ENCODE results near the gene KLF2. TPM values are rescaled to one million over a fixed set of nuclear protein-coding genes. Genes with fewer than 3 reads are reported as not detected.
"Not testable (repeated sequence)": the region's sequence is repeated elsewhere in the genome, so short reads cannot be mapped to it uniquely, and the experiment has no call there.

KLF2 gene
- total and polyA plus RNA-seq, 7 experiments from 2014 or later, result 119 to 630 (median 445) TPM

DNA sequence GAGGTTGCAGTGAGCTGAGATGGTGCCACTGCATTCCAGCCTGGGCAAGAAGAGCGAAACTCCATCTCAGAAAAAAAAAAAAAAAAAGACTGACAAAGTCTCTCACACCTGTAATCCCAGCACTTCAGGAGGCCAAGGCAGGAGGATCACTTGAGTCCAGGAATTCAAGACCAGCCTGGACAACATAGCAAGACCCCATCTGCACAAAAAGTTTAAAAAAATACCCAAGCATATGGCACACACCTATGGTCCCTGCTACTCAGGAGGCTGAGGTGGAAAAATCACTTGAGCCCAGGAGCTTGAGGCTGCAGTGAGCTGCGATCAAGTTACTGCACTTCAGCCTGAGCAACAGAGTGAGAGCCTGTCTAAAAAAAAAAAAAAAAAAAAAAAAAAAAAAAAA is 20.1 kb upstream of the KLF2 start:
- H3K27me3 ChIP-seq (ENCODE audit: control insufficient read depth in 2 of 2, insufficient read depth in 2 of 2, low read length in 2 of 2); H3K4me1 ChIP-seq (ENCODE audit: control insufficient read depth in 2 of 2, insufficient read depth in 2 of 2, low read length in 2 of 2); H3K27me3 Mint-ChIP-seq; ATAC-seq; H3K4me3 ChIP-seq (ENCODE audit: low read length); H3K36me3 ChIP-seq (ENCODE audit: control insufficient read depth in 2 of 3, insufficient read depth in 3 of 3, low read length in 3 of 3); H3K36me3 Mint-ChIP-seq; H3K4me1 Mint-ChIP-seq; H3K27ac Mint-ChIP-seq; DNase-seq; H3K9me3 ChIP-seq (ENCODE audit: control insufficient read depth in 2 of 3, low read length in 3 of 3); H3K4me3 Mint-ChIP-seq; intact Hi-C loops (cut with micrococcal nuclease); H3K27ac ChIP-seq (ENCODE audit: low read depth, low read length); H3K9me3 Mint-ChIP-seq: not testable (repeated sequence)
- POLR2A ChIA-PET, result interaction anchor here (0.6 to 1.3 kb wide), 3 partner anchors 20 to 31 kb away, joined by 3 read pairs; partner anchors contain the start of gene KLF2
- CTCF ChIA-PET, result interaction anchor here (0.6 kb wide), 1 partner anchor 113 kb away, joined by 4 read pairs; no protein-coding TSS in a partner anchor

DNA sequence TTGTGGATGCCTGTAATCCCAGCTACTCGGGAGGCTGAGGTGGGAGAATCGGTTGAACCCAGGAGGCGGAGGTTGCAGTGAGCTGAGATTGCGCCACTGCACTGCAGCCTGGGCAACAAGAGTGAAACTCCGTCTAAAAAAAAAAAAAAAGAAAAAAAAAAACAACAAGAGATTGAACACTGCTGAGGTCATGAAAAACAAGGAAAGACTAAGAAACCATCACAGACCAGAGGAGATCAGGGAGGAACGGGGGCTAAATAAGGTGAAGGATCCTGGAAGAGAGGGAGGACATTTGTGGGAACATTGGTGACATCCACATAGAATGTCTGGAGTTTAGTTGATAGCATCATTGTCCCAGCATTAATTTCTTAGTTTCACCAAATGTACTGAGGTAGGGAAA is 19.6 kb upstream of the KLF2 start:
- H3K27me3 Mint-ChIP-seq; H3K36me3 ChIP-seq (ENCODE audit: control insufficient read depth in 2 of 3, insufficient read depth in 3 of 3, low read length in 3 of 3); intact Hi-C loops (cut with micrococcal nuclease); CTCF ChIA-PET; H3K4me1 Mint-ChIP-seq; ATAC-seq; DNase-seq; H3K4me1 ChIP-seq (ENCODE audit: control insufficient read depth in 2 of 2, insufficient read depth in 2 of 2, low read length in 2 of 2); H3K4me3 Mint-ChIP-seq; H3K27ac ChIP-seq (ENCODE audit: low read depth, low read length); H3K9me3 ChIP-seq (ENCODE audit: control insufficient read depth in 2 of 3, low read length in 3 of 3); H3K4me3 ChIP-seq (ENCODE audit: low read length); H3K9me3 Mint-ChIP-seq; H3K27me3 ChIP-seq (ENCODE audit: control insufficient read depth in 2 of 2, insufficient read depth in 2 of 2, low read length in 2 of 2); H3K36me3 Mint-ChIP-seq: not testable (repeated sequence)
- POLR2A ChIA-PET, result interaction anchor here (0.6 to 1.5 kb wide), 3 partner anchors 23 to 67 kb away, joined by 3 read pairs; no protein-coding TSS in a partner anchor
- H3K27ac Mint-ChIP-seq, result peak overlapping the region in 5 of 9 donors; percentile 30 to 81 (median 43)

DNA sequence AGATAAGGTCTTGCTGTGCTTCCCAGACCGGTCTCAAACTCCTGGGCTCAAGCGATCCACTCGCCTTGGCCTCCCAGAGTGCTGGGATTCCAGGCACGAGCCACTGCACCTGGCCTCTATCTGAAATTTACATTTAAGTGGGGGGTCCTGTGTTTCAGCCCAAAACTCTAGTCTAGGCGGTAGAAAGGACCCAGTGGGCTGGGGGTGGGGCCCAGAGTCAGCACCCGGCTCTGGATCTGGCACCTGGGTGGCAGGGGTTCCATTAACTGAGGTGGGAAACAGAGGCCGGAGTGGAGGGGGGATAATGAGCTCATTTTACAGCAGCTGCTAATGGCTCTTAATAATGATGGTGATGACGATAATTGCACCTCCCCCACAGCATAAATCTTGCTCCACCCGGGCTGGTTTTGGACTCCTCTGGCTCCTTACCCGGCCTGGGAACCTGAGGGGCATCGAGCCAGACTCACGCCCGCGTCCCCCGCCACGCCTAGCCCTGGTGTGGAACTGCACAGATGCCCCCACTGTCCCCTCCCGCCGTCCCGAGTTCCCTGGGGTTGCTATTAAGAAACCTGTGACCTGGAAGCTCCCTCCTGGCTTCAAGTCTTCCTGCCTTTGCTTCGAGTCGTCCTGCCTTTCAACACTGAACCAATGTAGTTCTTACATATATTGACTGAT is 17.8 kb upstream of the KLF2 start:
- no peak overlapping the region for H3K4me3 ChIP-seq (ENCODE audit: low read length)
- H3K4me1 Mint-ChIP-seq, result peaks cover 0 to 4% (median 0%) of the 10 kb centered on the region in 7 donors
- peaks cover 0 to 12% (median 0%) of the 10 kb centered on the region in 5 donors for H3K27me3 Mint-ChIP-seq
- intact Hi-C loops (cut with micrococcal nuclease), result no loop called here
- peaks cover 0 to 4% (median 0%) of the 10 kb centered on the region in 5 donors for H3K36me3 Mint-ChIP-seq
- H3K4me3 Mint-ChIP-seq, result no peak overlapping the region
- H3K4me1 ChIP-seq (ENCODE audit: control insufficient read depth in 2 of 2, insufficient read depth in 2 of 2, low read length in 2 of 2), result no peaks in the 10 kb centered on the region
- H3K27ac ChIP-seq (ENCODE audit: low read depth, low read length), result no peak overlapping the region
- ATAC-seq, result no peak
- POLR2A ChIA-PET, result interaction anchor here (0.6 to 1.0 kb wide), 2 partner anchors 49 to 106 kb away, joined by 3 read pairs; no protein-coding TSS in a partner anchor
- peaks cover 0 to 2% (median 0%) of the 10 kb centered on the region in 11 donors for H3K9me3 Mint-ChIP-seq
- no peak for DNase-seq
- CTCF ChIA-PET, result interaction anchor here (1.1 kb wide), 1 partner anchor 69 kb away, joined by 3 read pairs; no protein-coding TSS in a partner anchor
- peak overlapping the region in 2 of 9 donors; percentile 14 to 77 for H3K27ac Mint-ChIP-seq
- no peaks in the 10 kb centered on the region for H3K27me3 ChIP-seq (ENCODE audit: control insufficient read depth in 2 of 2, insufficient read depth in 2 of 2, low read length in 2 of 2)
- no peaks in the 10 kb centered on the region for H3K36me3 ChIP-seq (ENCODE audit: control insufficient read depth in 2 of 3, insufficient read depth in 3 of 3, low read length in 3 of 3)
- H3K9me3 ChIP-seq (ENCODE audit: control insufficient read depth in 2 of 3, low read length in 3 of 3), result no peaks in the 10 kb centered on the region

DNA sequence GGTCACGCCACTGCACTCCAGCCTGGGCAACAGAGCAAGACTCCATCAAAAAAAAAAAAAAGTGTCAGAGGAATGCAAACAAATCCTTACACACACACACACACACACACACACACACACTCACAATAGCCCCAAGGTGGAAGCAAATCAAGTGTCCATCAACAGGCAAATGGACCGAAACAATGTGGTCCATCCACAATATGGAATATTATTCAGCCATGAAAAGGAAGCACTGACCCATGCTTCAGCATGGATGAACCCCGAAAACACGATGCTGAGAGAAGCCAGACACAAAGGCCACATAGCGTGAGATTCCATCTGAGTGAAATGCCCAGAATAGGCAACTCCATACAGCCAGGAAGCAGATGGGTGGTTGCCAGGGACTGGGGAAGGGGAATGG is 16.5 kb upstream of the KLF2 start:
- POLR2A ChIA-PET, result no interaction called here
- peaks cover 0 to 4% (median 0%) of the 10 kb centered on the region in 5 donors for H3K36me3 Mint-ChIP-seq
- H3K4me1 ChIP-seq (ENCODE audit: control insufficient read depth in 2 of 2, insufficient read depth in 2 of 2, low read length in 2 of 2), result no peaks in the 10 kb centered on the region
- CTCF ChIA-PET, result no interaction called here
- H3K4me3 ChIP-seq (ENCODE audit: low read length), result no peak overlapping the region
- H3K27me3 Mint-ChIP-seq, result peaks cover 0 to 19% (median 0%) of the 10 kb centered on the region in 5 donors
- peak overlapping the region in 2 of 9 donors; percentile 53 to 72 for H3K27ac Mint-ChIP-seq
- ATAC-seq, result no peak
- H3K9me3 ChIP-seq (ENCODE audit: control insufficient read depth in 2 of 3, low read length in 3 of 3), result no peaks in the 10 kb centered on the region
- intact Hi-C loops (cut with micrococcal nuclease), result no loop called here
- H3K27me3 ChIP-seq (ENCODE audit: control insufficient read depth in 2 of 2, insufficient read depth in 2 of 2, low read length in 2 of 2), result no peaks in the 10 kb centered on the region
- peaks cover 0 to 2% (median 0%) of the 10 kb centered on the region in 11 donors for H3K9me3 Mint-ChIP-seq
- no peaks in the 10 kb centered on the region for H3K36me3 ChIP-seq (ENCODE audit: control insufficient read depth in 2 of 3, insufficient read depth in 3 of 3, low read length in 3 of 3)
- no peak overlapping the region for H3K4me3 Mint-ChIP-seq
- peaks cover 0 to 4% (median 2%) of the 10 kb centered on the region in 7 donors for H3K4me1 Mint-ChIP-seq
- H3K27ac ChIP-seq (ENCODE audit: low read depth, low read length), result no peak overlapping the region
- no peak for DNase-seq

DNA sequence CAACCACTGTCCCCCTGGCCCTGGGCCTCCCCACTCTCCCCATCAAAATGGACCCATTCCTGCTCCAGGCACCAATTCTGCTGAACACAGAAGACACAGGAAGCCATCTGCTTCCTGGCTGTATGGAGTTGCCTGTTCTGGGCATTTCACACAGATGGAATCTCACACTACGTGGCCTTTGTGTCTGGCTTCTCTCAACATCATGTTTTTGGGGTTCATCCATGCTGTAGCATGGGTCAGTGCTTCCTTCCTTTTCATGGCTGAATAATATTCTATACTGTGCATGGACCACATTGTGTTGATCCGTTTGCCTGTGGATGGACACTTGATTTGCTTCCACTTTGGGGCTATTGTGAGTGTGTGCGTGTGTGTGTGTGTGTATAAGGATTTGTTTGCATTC is 15.0 kb upstream of the KLF2 start:
- POLR2A ChIA-PET, result no interaction called here
- H3K4me3 ChIP-seq (ENCODE audit: low read length), result no peak overlapping the region
- Mint-ChIP-seq H3K36me3 (peaks cover 0 to 4% (median 0%) of the 10 kb centered on the region in 5 donors), H3K4me1 (peaks cover 0 to 4% (median 2%) of the 10 kb centered on the region in 7 donors), H3K27me3 (peaks cover 0 to 19% (median 0%) of the 10 kb centered on the region in 5 donors), H3K4me3 (no peak overlapping the region), H3K27ac (peak overlapping the region in 3 of 9 donors; percentile 18 to 54 (median 32)), H3K9me3 (peaks cover 0 to 2% (median 0%) of the 10 kb centered on the region in 11 donors)
- no peaks in the 10 kb centered on the region for H3K27me3 ChIP-seq (ENCODE audit: control insufficient read depth in 2 of 2, insufficient read depth in 2 of 2, low read length in 2 of 2)
- no peaks in the 10 kb centered on the region for H3K9me3 ChIP-seq (ENCODE audit: control insufficient read depth in 2 of 3, low read length in 3 of 3)
- intact Hi-C loops (cut with micrococcal nuclease), result no loop called here
- no peaks in the 10 kb centered on the region for H3K4me1 ChIP-seq (ENCODE audit: control insufficient read depth in 2 of 2, insufficient read depth in 2 of 2, low read length in 2 of 2)
- no peak for ATAC-seq
- no peaks in the 10 kb centered on the region for H3K36me3 ChIP-seq (ENCODE audit: control insufficient read depth in 2 of 3, insufficient read depth in 3 of 3, low read length in 3 of 3)
- no peak for DNase-seq
- CTCF ChIA-PET, result no interaction called here
- H3K27ac ChIP-seq (ENCODE audit: low read depth, low read length), result no peak overlapping the region

DNA sequence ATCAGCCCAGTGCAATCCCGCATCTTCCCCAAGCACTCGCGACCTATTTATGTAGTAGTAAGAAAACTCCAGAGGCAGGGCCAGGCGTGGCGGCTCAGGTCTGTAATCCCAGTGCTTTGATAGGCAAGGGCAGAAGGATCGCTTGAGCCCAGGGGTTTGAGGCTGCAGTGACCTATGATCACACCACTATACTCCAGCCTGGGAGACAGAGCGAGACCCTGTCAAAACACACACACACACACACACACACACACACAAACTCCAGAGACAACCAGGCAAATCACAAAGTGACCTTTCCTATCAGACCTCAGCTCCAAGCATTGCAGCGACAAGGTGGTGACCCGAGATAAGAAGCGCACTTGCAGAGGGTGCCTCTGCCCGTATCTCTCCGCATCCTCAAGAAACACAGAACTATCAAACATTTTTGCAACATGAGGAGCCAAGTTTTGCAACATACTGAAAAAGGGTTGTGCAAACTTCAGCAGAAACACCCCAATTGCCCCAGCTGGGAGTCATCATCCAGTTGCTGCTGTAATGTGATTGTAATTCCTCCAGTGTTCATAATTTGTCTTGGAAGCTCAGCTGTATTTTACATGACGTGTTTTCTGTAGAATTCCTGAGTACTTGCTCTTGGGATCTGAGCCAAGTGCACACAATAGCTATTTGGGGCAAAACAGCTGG is 8.7 kb upstream of the KLF2 start:
- Mint-ChIP-seq H3K4me3 (no peak overlapping the region), H3K4me1 (peaks cover 6 to 26% (median 20%) of the 10 kb centered on the region in 7 donors), H3K27ac (peak overlapping the region in 4 of 9 donors; percentile 17 to 43 (median 24)), H3K9me3 (no peaks in the 10 kb centered on the region), H3K27me3 (peaks cover 0 to 57% (median 0%) of the 10 kb centered on the region in 5 donors), H3K36me3 (peaks cover 0 to 8% (median 3%) of the 10 kb centered on the region in 5 donors)
- Histone ChIP-seq H3K27ac (ENCODE audit: low read depth, low read length) (no peak overlapping the region), H3K27me3 (ENCODE audit: control insufficient read depth in 2 of 2, insufficient read depth in 2 of 2, low read length in 2 of 2) (no peaks in the 10 kb centered on the region), H3K4me1 (ENCODE audit: control insufficient read depth in 2 of 2, insufficient read depth in 2 of 2, low read length in 2 of 2) (peaks cover 0 to 7% of the 10 kb centered on the region in 2 donors), H3K36me3 (ENCODE audit: control insufficient read depth in 2 of 3, insufficient read depth in 3 of 3, low read length in 3 of 3) (no peaks in the 10 kb centered on the region), H3K4me3 (ENCODE audit: low read length) (no peak overlapping the region), H3K9me3 (ENCODE audit: control insufficient read depth in 2 of 3, low read length in 3 of 3) (no peaks in the 10 kb centered on the region)
- POLR2A ChIA-PET, result interaction anchor here (0.8 to 2.7 kb wide), 4 partner anchors 9 to 67 kb away, joined by 3 to 11 read pairs (median 4); partner anchors contain the start of gene KLF2
- intact Hi-C loops (cut with micrococcal nuclease), result no loop called here
- CTCF ChIA-PET, result interaction anchor here (0.6 kb wide), 2 partner anchors 169 to 689 kb away, joined by 4 to 5 read pairs; no protein-coding TSS in a partner anchor
- no peak for DNase-seq
- peak; percentile 67 for ATAC-seq

Measured in naive thymus-derived CD4-positive, alpha-beta T cell (primary cell).